Measurements from ENCODE around the gene PAIP1.
A peak's percentile ranks its signal among the peaks of the same experiment; 100 is the strongest.
"Not testable (repeated sequence)": the region's sequence is repeated elsewhere in the genome, so short reads cannot be mapped to it uniquely, and the experiment has no call there.

PAIP1 gene

DNA sequence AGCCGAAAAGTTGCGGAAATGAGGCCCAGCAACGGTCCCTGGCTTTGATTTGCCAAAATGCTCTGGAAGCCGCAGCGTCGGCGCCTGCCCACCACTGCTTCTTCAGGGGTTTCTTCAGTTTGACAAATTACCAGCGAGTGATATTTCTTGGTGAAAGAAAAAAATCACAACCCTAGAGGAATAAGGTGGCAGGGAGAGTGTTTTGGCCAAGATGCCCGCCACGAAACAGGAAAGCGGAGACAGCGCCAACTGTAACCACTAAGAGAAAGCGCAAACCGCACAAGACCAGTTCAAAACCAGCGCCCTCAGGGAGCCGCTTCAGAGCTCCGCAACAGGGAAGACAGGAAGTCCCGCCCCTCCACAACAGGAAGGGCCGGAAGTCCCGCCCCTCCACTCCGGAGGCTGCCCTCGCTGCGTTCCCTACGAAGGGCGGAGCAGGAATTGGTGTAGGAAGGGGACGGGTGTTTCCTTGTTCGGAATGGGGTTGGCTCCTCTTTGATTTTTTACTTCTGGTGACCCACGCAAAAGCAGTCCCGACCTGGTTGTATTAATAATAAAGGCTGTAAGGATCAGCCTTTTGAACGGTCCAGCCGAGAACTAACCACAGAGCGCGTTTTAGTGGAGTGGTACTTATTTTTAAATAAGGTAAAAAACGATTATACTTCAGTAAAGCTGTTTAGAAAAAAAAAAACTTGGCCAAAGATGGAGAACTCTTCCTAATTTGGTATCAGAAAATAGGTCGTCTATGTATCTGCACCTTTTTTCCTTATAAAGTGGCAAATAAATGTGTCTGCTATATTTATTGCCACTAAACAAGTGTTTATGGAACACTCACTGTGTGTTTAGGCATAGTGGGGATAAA is 41.8 kb downstream of the PAIP1 start, which contains the start of gene C5orf34:
Gene C5orf34, minus strand, starts transcription at position 333 of the 862 bp plus-strand sequence. CDS start 5,809 bp downstream, outside the sequence.
- peak; percentile 96 for DNase-seq

GRCh38 chr5:43514471-43514815 is 42.4 kb downstream of the PAIP1 start:
- no peak for DNase-seq

GRCh38 chr5:43514025-43514424 is 42.9 kb downstream of the PAIP1 start:
- DNase-seq = no peak

- not testable (repeated sequence) for DNase-seq
These were observed 45.8 kb downstream of the PAIP1 start for GRCh38 chr5:43511062-43511461.

GRCh38 chr5:43498581-43498980 is 58.3 kb downstream of the PAIP1 start:
- no peak for DNase-seq

- DNase-seq = no peak
These were observed 59.4 kb downstream of the PAIP1 start for GRCh38 chr5:43497311-43498104.

DNA sequence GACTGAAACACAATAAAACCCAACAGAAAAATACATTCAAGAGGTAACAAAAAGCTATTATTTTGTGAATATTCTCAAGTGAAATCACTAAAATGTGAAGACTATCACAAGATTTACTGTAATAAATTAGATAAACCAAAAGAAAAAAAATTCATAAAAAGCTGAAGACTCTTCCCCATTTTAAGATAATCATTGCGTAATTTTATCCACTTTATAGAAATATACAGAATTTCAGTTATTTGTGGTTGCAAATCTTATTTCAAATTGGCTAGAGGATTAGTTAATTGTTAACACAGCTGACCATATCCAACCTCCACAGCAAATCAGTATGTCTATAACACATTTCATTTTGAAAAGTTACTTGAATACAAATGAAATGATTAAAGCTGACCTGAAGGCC is 65.6 kb downstream of the PAIP1 start:
- DNase-seq = no peak

DNA sequence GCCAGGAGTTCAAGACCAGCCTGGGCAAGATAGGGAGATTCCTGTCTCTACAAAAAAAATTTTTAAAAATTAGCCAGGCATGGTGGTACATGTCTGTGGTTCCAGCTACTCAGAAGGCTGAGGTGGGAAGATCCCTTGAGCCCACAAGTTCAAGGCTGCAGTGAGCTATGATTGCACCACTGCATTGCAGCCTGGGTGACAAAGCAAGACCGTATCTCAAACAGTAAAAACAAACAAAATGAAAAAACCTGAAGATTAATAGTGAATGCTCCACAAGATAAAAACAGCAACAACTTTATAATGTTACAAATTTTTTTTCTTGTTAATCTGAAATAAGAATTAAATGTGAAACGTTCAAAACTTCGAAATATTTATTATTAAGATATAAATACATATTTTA is 70.5 kb downstream of the PAIP1 start:
- no peak for DNase-seq

DNA sequence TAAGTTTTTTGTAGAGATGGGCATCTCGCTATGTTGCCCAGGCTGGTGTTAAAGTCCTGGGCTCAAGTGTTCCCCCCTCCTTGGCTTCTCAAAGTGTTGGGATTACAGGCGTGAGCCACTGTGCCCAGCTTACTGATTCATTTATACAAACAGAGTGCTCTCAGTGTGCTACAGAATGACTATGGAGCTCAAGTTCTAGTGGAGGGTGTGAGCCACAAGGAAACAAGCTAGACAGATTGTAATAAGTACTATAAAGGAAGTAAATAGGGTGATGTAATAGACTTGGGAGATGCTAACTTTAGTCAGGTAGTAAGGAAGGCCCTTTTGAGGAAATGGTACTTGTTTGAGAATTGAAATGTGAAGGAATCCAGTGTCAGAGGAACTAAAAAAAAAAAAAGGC is 71.5 kb downstream of the PAIP1 start:
- no peak for DNase-seq

DNA sequence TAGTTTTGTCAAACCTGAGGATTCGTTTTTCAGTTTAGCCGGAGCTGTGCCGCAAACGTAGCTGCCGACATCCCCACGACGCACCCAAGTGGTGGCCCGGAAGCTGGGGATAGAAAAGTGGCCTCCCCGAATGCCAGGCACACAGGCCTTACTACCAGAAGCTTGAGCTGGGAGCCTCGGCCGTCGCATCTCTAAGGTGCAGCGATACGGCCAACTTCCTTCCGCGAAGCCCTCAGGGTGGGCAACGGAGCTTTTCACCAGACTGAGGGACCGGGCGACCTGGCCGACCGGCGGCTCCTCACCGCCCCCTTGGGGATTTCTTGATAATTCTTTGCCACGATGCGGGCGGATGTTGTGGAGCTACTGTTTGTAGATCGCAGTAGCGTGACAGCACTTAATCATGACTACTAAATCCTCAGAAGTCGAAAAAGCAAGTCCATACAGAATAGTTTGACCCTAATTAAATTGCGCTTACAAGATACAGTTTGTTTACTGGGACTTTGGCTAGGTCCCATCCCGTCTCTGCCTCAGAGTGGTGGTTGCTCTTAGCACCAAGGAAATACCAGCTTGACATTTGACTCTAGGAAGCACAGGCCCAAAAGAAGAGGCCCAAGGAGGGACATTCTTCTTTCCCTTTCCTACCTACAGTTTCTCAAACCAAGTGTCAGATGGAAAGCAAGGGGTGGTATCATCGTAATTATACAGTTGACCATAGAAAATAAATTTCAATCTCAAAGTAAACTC is 72.6 kb downstream of the PAIP1 start:
- DNase-seq = peak; percentile 84

- peak; percentile 93 for DNase-seq
These were observed 73.4 kb downstream of the PAIP1 start, which contains the start of gene TMEM267 for GRCh38 chr5:43483298-43484105. TMEM267 (minus strand) TSS chr5:43483865; CDS start chr5:43453969, 29,896 bp downstream.

GRCh38 chr5:43482490-43483297 is 74.2 kb downstream of the PAIP1 start:
- DNase-seq = no peak
